WTC11 (cell line): ENCODE data around the gene ABHD16A. TPM values are rescaled to one million over a fixed set of nuclear protein-coding genes. Genes with fewer than 3 reads are reported as not detected.

Source experiments
- ATAC-seq: fragments of 200-7000 bp; cut with Tn5 transposase; 2 replicates; pipeline ENCODE4 v1.10.0; 2021; ENCODE audit warnings: mild to moderate bottlenecking, moderate library complexity
- CTCF ChIA-PET: fragments of 300-600 bp; sonication (Branson Sonifier 250); formaldehyde crosslinking; loops from one replicate; lab custom pipeline; 2021; ENCODE audit warnings: antibody characterized with exemption; lab: Charles Lee
- POLR2A ChIA-PET: fragments of 350-600 bp; sonication (Branson Sonifier 250); formaldehyde crosslinking; loops from one replicate; lab custom pipeline; 2021; ENCODE audit warnings: antibody characterized with exemption; lab: Charles Lee
- DNase-seq: peaks from one replicate; pipeline ENCODE4 v3.0.0; 2021; ENCODE audit warnings: low spot score
- H3K27ac Mint-ChIP-seq: 2 replicates; pipeline ENCODE4 v1.8.0; 2021; ENCODE audit warnings: mixed read lengths
- H3K27me3 Mint-ChIP-seq: 2 replicates; pipeline ENCODE4 v1.8.0; 2021; ENCODE audit warnings: low read depth, mild to moderate bottlenecking, moderate library complexity, mixed read lengths
- H3K36me3 Mint-ChIP-seq: 2 replicates; pipeline ENCODE4 v1.8.0; 2021; ENCODE audit warnings: mixed read lengths
- H3K4me1 Mint-ChIP-seq: 2 replicates; pipeline ENCODE4 v1.8.0; 2022; ENCODE audit warnings: mixed read lengths
- H3K4me3 Mint-ChIP-seq: 2 replicates; pipeline ENCODE4 v1.8.0; 2021; ENCODE audit warnings: mild to moderate bottlenecking, moderate library complexity, mixed read lengths
- H3K9me3 Mint-ChIP-seq: 2 replicates; pipeline ENCODE4 v1.8.0; 2021; ENCODE audit warnings: mixed read lengths
- AR ChIP-seq: fragments of 250-450 bp; sonication (Bioruptor Pico); IDR thresholded peaks from 2 replicates; pipeline ENCODE4 v1.9.0; 2021; ENCODE audit warnings: mild to moderate bottlenecking
- ARID4B ChIP-seq: sonication (generic); formaldehyde crosslinking; IDR thresholded peaks from 2 replicates; pipeline ENCODE4 v1.8.0; 2023; ENCODE audit warnings: missing genetic modification reagents, mild to moderate bottlenecking, borderline replicate concordance
- JUN ChIP-seq: sonication (generic); formaldehyde crosslinking; IDR thresholded peaks from 2 replicates; pipeline ENCODE4 v1.8.0; 2023; ENCODE audit warnings: mild to moderate bottlenecking, missing genetic modification reagents
- NR2C2 ChIP-seq: sonication (generic); formaldehyde crosslinking; IDR thresholded peaks from 2 replicates; pipeline ENCODE4 v1.8.0; 2022; ENCODE audit warnings: mild to moderate bottlenecking, missing genetic modification reagents
- TEAD1 ChIP-seq: sonication (generic); formaldehyde crosslinking; IDR thresholded peaks from 2 replicates; pipeline ENCODE4 v1.8.0; 2022; ENCODE audit warnings: mild to moderate bottlenecking, missing genetic modification reagents
- TEAD4 ChIP-seq: sonication (generic); formaldehyde crosslinking; IDR thresholded peaks from 2 replicates; pipeline ENCODE4 v1.8.0; 2022; ENCODE audit warnings: mild to moderate bottlenecking, missing genetic modification reagents
- USF1 ChIP-seq: sonication (generic); formaldehyde crosslinking; IDR thresholded peaks from 2 replicates; pipeline ENCODE4 v1.8.0; 2022; ENCODE audit warnings: mild to moderate bottlenecking, missing genetic modification reagents
- ZBTB43 ChIP-seq: sonication (generic); formaldehyde crosslinking; IDR thresholded peaks from 2 replicates; pipeline ENCODE4 v1.8.1; 2023; ENCODE audit warnings: mild to moderate bottlenecking, missing genetic modification reagents
- ZNF121 ChIP-seq: sonication (generic); formaldehyde crosslinking; IDR thresholded peaks from 2 replicates; pipeline ENCODE4 v1.8.0; 2023; ENCODE audit warnings: missing genetic modification reagents
- ZNF532 ChIP-seq: fragments of 250-450 bp; sonication (Bioruptor Pico); IDR thresholded peaks from 2 replicates; pipeline ENCODE4 v1.9.0; 2021; ENCODE audit warnings: mild to moderate bottlenecking, borderline replicate concordance
- total RNA-seq: library from RNA; stranded (reverse); gene quantifications from 3 replicates; pipeline ENCODE4 v1.2.3, GENCODE V29; 2021

The ABHD16A gene
- total RNA-seq, 1 experiment from 2014 or later, result 28.6 TPM

- TF ChIP-seq USF1 (CRISPR knock-in tag), result no peak
- TF ChIP-seq JUN (CRISPR knock-in tag), result no peak
- no peak for TF ChIP-seq ZBTB43 (CRISPR knock-in tag)
- TF ChIP-seq, all 79 proteins: peak for 0
These were observed 38.9 kb downstream of the ABHD16A start (continued) for GRCh38 chr6:31663961-31664789.

GRCh38 chr6:31663126-31663960, 39.8 kb downstream of the ABHD16A start:
- Mint-ChIP-seq H3K4me1 (peaks cover 42% of the 10 kb centered on the region), H3K27ac (peak overlapping the region; percentile 84), H3K27me3 (no peaks in the 10 kb centered on the region)
- CTCF ChIA-PET, result interaction anchor here (0.7 to 1.1 kb wide), 2 partner anchors 65 to 107 kb away, joined by 4 to 6 read pairs; no protein-coding TSS in a partner anchor
- DNase-seq, result no peak
- TF ChIP-seq AR (CRISPR knock-in tag) (no peak), ZNF532 (CRISPR knock-in tag) (no peak), TEAD4 (CRISPR knock-in tag) (no peak), USF1 (CRISPR knock-in tag) (no peak), ARID4B (CRISPR knock-in tag) (no peak), NR2C2 (CRISPR knock-in tag) (no peak), ZNF121 (CRISPR knock-in tag) (no peak), TEAD1 (CRISPR knock-in tag) (no peak), JUN (CRISPR knock-in tag) (no peak)
- TF ChIP-seq, all 79 proteins: peak for 0
- POLR2A ChIA-PET, result interaction anchor here (0.5 to 1.5 kb wide), 3 partner anchors 27 to 491 kb away, joined by 3 to 4 read pairs (median 3); no protein-coding TSS in a partner anchor
- H3K9me3 Mint-ChIP-seq, result no peaks in the 10 kb centered on the region
- ATAC-seq, result no peak
- peaks cover 39% of the 10 kb centered on the region for H3K36me3 Mint-ChIP-seq
- H3K4me3 Mint-ChIP-seq, result peak overlapping the region; percentile 91
